Suprapubic skin (tissue), 4 donors: ENCODE measurements around the gene FBXL13. TPM values are rescaled to one million over a fixed set of nuclear protein-coding genes. Genes with fewer than 3 reads are reported as not detected.
"Not testable (repeated sequence)": the region's sequence is repeated elsewhere in the genome, so short reads cannot be mapped to it uniquely, and the experiment has no call there.

ENCODE experiments used
- DNase-seq, 2 donors: peaks; one replicate each; pipeline ENCODE4 v3.0.0-alpha.2; 2019; ENCODE audit warnings: low spot score in 2 of 2
- H3K27ac ChIP-seq: fragments of 200-600 bp; sonication (generic); one replicate; pipeline ENCODE4 v1.5.1; 2019
- H3K27me3 ChIP-seq: fragments of 200-600 bp; sonication (generic); one replicate; pipeline ENCODE4 v1.5.1; 2019
- H3K36me3 ChIP-seq: fragments of 200-600 bp; sonication (generic); one replicate; pipeline ENCODE4 v1.5.1; 2019
- H3K4me1 ChIP-seq: fragments of 200-600 bp; sonication (generic); one replicate; pipeline ENCODE4 v1.5.1; 2019
- H3K4me3 ChIP-seq: fragments of 200-600 bp; sonication (generic); one replicate; pipeline ENCODE4 v1.5.1; 2019; ENCODE audit warnings: mild to moderate bottlenecking
- H3K9me3 ChIP-seq: fragments of 200-600 bp; sonication (generic); one replicate; pipeline ENCODE4 v1.5.1; 2019
- EP300 ChIP-seq: sonication (generic); formaldehyde crosslinking; IDR thresholded peaks from one replicate; pipeline ENCODE4 v1.6.1; 2017; ENCODE audit warnings: antibody characterized with exemption
- POLR2A ChIP-seq, 2 donors: fragments of 450-650 bp; IDR thresholded peaks; one replicate each; pipeline ENCODE4 v1.6.1; 2017; ENCODE audit warnings: antibody characterized with exemption in 2 of 2, mild to moderate bottlenecking in 2 of 2, moderate library complexity in 2 of 2
- POLR2AphosphoS5 ChIP-seq, 3 donors: sonication (generic); formaldehyde crosslinking; IDR thresholded peaks; one replicate each; pipeline ENCODE4 v1.6.1; 2017; ENCODE audit warnings: antibody characterized with exemption in 3 of 3
- WGBS: methylation state at CpG from one replicate; pipeline ENCODE4 v1.1.5; 2018; 5-methylcytosine and 5-hydroxymethylcytosine counted together
- total RNA-seq, 4 donors: library from RNA; depleted of rRNA; stranded (reverse); fragments of >200 nt; gene quantifications; one replicate each; pipeline ENCODE4 v1.1.0, GENCODE V29; 2016
- TF ChIP-seq, protein P1 (sequence below), 2 donors: fragments of 200-600 bp in 1 of 2; fragments of 450-650 bp in 1 of 2; sonication (generic) in 1 of 2; IDR thresholded peaks; one replicate each; pipeline ENCODE4 v1.5.1; 2016 to 2019; ENCODE audit warnings: antibody characterized with exemption in 2 of 2, mild to moderate bottlenecking in 1 of 2, moderate library complexity in 1 of 2

The FBXL13 gene
- total RNA-seq, 4 donors from 2014 or later = 0.30 to 1.4 (median 0.81) TPM

GRCh38 chr7:103106005-103106702 is 31.6 kb upstream of the FBXL13 start:
- H3K9me3 ChIP-seq = no peaks in the 10 kb centered on the region
- TF ChIP-seq, protein P1, sequence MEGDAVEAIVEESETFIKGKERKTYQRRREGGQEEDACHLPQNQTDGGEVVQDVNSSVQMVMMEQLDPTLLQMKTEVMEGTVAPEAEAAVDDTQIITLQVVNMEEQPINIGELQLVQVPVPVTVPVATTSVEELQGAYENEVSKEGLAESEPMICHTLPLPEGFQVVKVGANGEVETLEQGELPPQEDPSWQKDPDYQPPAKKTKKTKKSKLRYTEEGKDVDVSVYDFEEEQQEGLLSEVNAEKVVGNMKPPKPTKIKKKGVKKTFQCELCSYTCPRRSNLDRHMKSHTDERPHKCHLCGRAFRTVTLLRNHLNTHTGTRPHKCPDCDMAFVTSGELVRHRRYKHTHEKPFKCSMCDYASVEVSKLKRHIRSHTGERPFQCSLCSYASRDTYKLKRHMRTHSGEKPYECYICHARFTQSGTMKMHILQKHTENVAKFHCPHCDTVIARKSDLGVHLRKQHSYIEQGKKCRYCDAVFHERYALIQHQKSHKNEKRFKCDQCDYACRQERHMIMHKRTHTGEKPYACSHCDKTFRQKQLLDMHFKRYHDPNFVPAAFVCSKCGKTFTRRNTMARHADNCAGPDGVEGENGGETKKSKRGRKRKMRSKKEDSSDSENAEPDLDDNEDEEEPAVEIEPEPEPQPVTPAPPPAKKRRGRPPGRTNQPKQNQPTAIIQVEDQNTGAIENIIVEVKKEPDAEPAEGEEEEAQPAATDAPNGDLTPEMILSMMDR (IDR thresholded peaks at IDR 0.05) = no peak
- TF ChIP-seq POLR2A (IDR thresholded peaks at IDR 0.05) (no peak), EP300 (no peak), POLR2AphosphoS5 (IDR thresholded peaks at IDR 0.05) (no peak)
- 83% methylated on average over 12 of the region's 12 CpGs for WGBS
- peaks cover 17% of the 10 kb centered on the region for H3K36me3 ChIP-seq
- no peak for DNase-seq
- H3K4me3 ChIP-seq = no peak overlapping the region
- no peaks in the 10 kb centered on the region for H3K4me1 ChIP-seq
- no peaks in the 10 kb centered on the region for H3K27me3 ChIP-seq
- no peak overlapping the region for H3K27ac ChIP-seq

GRCh38 chr7:103101543-103101942 is 26.9 kb upstream of the FBXL13 start:
- no peak overlapping the region for H3K4me3 ChIP-seq
- H3K4me1 ChIP-seq = no peaks in the 10 kb centered on the region
- H3K36me3 ChIP-seq = peaks cover 30% of the 10 kb centered on the region
- WGBS = 46% methylated on average over 2 of the region's 2 CpGs
- no peak overlapping the region for H3K27ac ChIP-seq
- H3K9me3 ChIP-seq = no peaks in the 10 kb centered on the region
- no peaks in the 10 kb centered on the region for H3K27me3 ChIP-seq
- no peak for DNase-seq
- TF ChIP-seq, protein P1 (IDR thresholded peaks at IDR 0.05) = no peak
- TF ChIP-seq EP300 (no peak), POLR2AphosphoS5 (IDR thresholded peaks at IDR 0.05) (no peak), POLR2A (IDR thresholded peaks at IDR 0.05) (no peak)

DNA sequence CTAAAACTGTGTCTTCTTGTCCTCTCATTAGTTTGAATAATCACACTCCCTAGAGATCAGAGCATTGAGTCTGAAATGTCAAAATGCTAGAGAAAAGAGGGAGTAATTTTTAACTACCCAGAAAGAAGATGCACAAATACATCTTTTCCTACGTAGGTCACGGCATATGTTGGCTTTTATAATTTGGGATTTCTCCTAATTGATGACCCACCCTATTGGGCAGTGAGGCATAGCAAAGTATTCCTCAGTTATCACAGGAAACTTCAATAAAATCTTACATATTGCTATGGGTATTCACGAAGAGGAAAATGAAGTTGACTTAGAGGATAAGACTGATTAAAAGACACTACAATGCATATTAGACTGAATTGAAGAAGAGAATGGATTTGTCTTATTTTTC is 25.8 kb upstream of the FBXL13 start:
- Histone ChIP-seq H3K36me3 (peaks cover 35% of the 10 kb centered on the region), H3K27ac (no peak overlapping the region), H3K4me3 (no peak overlapping the region), H3K9me3 (no peaks in the 10 kb centered on the region), H3K4me1 (no peaks in the 10 kb centered on the region), H3K27me3 (no peaks in the 10 kb centered on the region)
- no peak for DNase-seq
- 65% methylated on average over 3 of the region's 3 CpGs for WGBS
- TF ChIP-seq, protein P1 (IDR thresholded peaks at IDR 0.05) = no peak
- no peak for TF ChIP-seq EP300
- no peak for TF ChIP-seq POLR2AphosphoS5 (IDR thresholded peaks at IDR 0.05)
- TF ChIP-seq POLR2A (IDR thresholded peaks at IDR 0.05) = no peak

DNA sequence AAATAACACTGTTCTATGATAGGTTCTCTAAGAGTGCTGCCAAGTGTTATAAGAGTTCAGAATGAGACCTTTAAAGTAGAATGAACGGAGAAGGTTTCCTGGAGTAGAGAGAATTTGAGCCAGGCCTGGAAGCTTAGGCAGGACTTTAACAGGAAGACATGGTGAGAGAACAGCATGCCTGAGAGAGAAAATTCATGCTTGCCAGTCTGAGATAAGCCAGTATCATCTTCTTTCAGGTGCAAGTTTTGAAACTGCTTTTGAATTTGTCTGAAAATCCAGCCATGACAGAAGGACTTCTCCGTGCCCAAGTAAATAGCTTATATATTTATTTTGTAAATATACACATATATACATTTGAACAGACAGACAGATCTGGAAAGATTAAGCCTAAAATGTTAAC is 22.4 kb upstream of the FBXL13 start:
- WGBS = 93% methylated on average over 2 of the region's 2 CpGs
- Histone ChIP-seq H3K9me3 (no peaks in the 10 kb centered on the region), H3K4me1 (peaks cover 3% of the 10 kb centered on the region), H3K36me3 (peaks cover 21% of the 10 kb centered on the region), H3K4me3 (no peak overlapping the region), H3K27ac (no peak overlapping the region), H3K27me3 (no peaks in the 10 kb centered on the region)
- no peak for DNase-seq
- TF ChIP-seq POLR2AphosphoS5 (IDR thresholded peaks at IDR 0.05) (no peak), POLR2A (IDR thresholded peaks at IDR 0.05) (no peak), EP300 (no peak)
- TF ChIP-seq, protein P1 (IDR thresholded peaks at IDR 0.05) = no peak

DNA sequence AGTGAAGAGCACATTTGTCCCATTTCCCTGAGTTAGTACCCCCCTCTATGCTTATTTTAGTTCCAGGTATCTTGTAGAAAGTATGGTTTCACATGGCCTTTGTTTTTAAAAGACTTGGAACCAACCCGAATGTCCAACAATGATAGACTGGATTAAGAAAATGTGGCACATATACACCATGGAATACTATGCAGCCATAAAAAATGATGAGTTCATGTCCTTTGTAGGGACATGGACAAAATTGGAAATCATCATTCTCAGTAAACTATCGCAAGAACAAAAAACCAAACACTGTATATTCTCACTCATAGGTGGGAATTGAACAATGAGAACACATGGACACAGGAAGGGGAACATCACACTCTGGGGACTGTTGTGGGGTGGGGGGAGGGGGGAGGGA is 21.0 kb upstream of the FBXL13 start:
- H3K4me3 ChIP-seq, DNase-seq, H3K9me3 ChIP-seq, H3K4me1 ChIP-seq, H3K27ac ChIP-seq, H3K27me3 ChIP-seq: not testable (repeated sequence)
- peaks cover 24% of the 10 kb centered on the region for H3K36me3 ChIP-seq
- WGBS = 100% methylated on average over 2 of the region's 2 CpGs

DNA sequence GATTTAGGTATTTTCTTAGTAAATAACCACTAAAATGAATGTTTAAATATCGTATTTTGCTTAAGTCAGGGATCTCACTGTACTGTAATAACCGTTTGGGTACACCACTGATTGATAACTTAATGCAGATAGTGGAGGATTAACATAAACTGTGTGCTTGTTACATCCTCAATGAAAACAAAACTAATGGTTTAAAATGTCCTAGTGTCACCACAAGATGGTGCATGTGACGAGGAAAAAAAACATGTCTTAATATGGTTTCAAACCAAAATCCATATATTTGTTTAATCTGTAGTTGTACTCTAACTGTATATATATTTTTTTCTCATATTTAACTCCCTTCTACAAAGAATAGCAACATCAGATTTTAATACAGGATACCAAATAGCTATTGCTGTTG is 19.5 kb upstream of the FBXL13 start:
- Histone ChIP-seq H3K4me1 (peaks cover 3% of the 10 kb centered on the region), H3K9me3 (no peaks in the 10 kb centered on the region), H3K36me3 (peaks cover 34% of the 10 kb centered on the region), H3K4me3 (no peak overlapping the region), H3K27ac (no peak overlapping the region), H3K27me3 (no peaks in the 10 kb centered on the region)
- TF ChIP-seq POLR2AphosphoS5 (IDR thresholded peaks at IDR 0.05) (no peak), EP300 (no peak), POLR2A (IDR thresholded peaks at IDR 0.05) (no peak)
- TF ChIP-seq, protein P1 (IDR thresholded peaks at IDR 0.05) = no peak
- DNase-seq = no peak
- 42% methylated on average over 3 of the region's 3 CpGs for WGBS
